VCaP (cell line): ENCODE results near the gene FYN.

ENCODE experiments used
- H3K27ac ChIP-seq: fragments of 450-650 bp; 2 replicates; pipeline ENCODE4 v1.5.1; 2017
- TF ChIP-seq, protein P1 (sequence below): fragments of 450-650 bp; conservative IDR thresholded peaks from 2 replicates; pipeline ENCODE4 v1.5.1; 2017; ENCODE audit warnings: mild to moderate bottlenecking, moderate library complexity

Gene FYN

DNA sequence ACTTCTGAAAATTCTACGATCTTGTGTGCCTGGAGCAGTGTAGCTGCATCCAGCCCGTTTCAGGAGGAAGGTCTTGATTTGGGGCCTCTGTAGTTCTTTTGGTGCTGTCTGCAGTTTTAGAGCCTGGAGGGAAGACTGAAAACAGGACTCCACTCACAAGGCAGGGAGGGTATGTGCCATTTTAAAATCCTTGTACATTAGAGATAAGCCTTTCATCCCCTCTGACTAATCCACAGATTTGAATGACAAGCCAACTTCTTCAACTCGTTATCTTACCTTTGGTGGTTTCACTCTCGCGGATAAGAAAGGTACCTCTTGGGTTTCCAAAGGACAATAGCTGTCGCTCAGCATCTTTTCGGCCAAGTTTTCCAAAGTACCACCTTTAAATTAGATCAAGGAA lies 169.5 kb downstream of the FYN start:
- TF ChIP-seq, protein P1, sequence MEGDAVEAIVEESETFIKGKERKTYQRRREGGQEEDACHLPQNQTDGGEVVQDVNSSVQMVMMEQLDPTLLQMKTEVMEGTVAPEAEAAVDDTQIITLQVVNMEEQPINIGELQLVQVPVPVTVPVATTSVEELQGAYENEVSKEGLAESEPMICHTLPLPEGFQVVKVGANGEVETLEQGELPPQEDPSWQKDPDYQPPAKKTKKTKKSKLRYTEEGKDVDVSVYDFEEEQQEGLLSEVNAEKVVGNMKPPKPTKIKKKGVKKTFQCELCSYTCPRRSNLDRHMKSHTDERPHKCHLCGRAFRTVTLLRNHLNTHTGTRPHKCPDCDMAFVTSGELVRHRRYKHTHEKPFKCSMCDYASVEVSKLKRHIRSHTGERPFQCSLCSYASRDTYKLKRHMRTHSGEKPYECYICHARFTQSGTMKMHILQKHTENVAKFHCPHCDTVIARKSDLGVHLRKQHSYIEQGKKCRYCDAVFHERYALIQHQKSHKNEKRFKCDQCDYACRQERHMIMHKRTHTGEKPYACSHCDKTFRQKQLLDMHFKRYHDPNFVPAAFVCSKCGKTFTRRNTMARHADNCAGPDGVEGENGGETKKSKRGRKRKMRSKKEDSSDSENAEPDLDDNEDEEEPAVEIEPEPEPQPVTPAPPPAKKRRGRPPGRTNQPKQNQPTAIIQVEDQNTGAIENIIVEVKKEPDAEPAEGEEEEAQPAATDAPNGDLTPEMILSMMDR = no peak
- H3K27ac ChIP-seq = peak overlapping the region; percentile 57

DNA sequence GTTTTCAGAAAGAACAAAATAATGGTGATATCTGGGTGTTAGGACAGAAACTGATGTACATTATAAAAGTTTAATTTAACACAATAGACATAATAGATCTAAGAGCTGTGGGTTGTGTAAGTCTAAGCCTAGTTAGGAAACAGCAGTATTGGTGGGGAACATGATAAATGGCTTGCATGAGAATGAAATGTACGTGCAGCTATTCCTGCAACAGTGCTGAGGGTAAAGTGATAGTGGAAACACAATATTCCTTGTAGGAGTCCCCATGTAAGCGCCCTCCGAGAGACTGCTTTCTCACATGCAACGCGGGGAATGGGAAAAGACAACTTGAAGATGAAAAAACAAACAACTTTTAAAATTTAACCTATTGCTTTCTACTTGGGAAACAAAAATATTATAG lies 171.0 kb downstream of the FYN start:
- H3K27ac ChIP-seq = peak overlapping the region; percentile 57
- TF ChIP-seq, protein P1 = no peak

DNA sequence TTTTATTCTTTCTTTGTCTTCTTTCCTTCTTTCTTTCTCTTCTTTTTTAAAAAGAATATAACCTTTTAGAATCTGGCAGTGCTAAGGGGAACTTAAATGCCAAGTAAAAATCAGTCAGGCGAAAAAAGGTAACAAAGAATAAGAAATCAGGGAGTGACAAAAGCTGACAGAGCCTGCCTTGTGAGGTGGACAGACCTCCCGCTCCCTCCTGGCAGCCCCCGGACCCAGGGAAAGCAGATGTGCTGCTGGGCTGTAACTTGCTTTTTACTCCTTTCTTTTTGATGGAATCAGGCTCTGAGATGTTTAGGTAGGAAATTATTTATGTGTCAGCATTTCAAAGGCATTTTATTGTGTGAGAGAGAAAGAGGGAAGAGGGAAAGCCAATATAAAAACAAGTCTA lies 172.1 kb downstream of the FYN start:
- no peak overlapping the region; the same call in 1 of the 2 replicates for H3K27ac ChIP-seq
- TF ChIP-seq, protein P1 = no peak

DNA sequence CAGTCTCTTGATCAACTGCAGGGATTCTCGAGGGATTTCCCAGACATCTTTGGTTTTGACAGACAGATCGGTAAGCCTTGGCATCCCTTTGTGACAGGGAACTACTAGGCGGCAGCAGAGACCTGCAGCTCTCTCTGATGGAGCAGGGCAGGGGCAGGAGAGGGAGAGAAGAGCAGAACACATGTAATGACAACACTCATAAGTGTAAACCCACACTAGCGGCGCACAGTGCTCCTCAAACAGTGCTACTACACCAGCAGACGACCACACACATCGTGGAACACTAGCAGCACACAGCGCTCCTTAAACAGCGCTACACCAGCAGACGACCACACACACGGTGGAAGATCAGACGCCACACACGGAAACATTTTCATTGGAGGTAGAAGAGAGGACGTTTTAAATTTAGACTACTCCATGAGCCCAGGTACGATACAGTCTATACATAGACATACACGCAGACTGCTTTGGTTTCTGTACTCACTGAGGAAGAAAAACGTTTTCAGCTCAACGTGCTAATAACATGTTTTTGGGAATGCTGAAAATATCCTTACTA lies 173.0 kb downstream of the FYN start:
- TF ChIP-seq, protein P1 = no peak
- no peak overlapping the region for H3K27ac ChIP-seq

DNA sequence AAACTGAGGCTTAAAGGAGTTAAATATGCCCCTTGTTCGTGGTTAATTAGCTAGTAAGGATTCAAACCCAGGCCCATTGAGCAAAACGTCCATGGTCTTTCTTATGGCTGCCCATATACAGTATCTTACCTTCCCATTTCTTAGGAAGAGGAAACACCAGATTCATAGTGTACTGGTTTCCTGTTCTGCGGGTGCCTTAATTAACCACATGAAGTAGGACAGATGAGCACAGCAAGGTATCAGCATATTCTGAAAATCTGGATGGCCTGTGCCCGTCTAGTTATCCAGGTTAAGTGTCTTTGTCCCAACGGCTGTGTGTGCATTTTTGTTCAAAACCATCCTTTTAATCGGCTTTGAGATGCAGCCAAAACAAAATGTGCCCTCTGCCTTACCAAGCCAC lies 174.1 kb downstream of the FYN start:
- H3K27ac ChIP-seq = no peak overlapping the region
- TF ChIP-seq, protein P1 = no peak

DNA sequence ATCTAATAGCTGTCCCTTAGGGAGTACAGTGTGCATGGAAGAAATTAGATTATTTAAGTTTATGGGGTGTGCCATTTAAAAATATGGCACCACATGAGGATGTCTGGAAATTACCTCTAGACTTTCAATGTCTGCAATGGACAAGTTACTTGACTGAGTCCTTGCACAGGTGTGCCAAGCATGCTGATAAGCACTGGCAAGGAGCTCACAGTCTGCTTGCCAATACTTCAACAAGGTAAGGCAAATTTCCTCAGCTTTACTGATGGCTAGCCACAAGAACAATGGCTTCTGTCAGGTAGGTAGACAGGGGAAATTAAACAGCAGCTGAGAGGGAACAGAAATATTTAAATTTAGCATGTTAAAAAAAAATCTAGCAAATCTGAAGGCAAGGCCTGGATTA lies 176.4 kb downstream of the FYN start:
- TF ChIP-seq, protein P1 = no peak
- H3K27ac ChIP-seq = no peak overlapping the region

DNA sequence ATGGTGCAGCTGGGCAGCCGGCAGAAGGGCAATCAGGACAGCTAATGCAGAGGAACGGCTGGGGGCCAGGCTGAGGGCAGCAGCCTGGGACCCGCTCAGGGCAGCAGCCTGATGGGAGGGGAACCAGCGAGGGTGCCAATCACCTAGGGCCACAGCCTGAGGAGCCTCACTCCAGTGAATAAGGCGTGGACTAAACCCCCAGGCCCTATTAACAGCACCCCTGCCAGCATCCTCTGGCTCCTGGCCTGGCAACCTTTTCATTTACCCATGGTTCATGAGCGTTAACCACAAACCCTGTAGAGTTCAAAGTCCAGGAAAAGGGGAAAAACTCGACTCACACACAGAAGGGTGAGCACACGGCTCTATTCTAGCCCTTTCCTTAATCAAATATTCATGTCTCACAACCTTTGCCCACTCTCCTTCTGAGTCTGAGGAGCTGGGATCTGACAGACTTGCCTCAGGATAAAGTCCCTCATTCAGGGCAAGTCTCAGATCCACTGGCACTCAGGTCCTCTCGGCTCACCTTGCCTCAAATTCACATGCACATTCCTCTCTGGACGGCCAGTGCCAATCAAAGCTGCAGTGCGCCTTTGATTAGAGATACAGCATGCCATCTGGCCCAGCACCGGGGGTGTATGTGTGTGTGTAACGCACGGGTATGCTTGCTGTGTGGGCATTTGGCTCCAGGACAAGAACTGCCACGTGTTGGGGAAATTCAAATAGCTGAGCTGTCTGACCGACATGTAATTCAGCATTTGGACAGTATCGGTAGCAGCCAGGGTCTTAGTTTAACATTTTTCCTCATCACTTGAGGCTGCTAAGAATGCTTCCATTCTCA lies 180.7 kb downstream of the FYN start:
- peak overlapping the region; percentile 92 for H3K27ac ChIP-seq
- TF ChIP-seq, protein P1 = no peak
